SK-N-SH treated with all-trans-retinoic acid at 6 μM for 48 hours (cell line): ENCODE measurements around the gene GLYATL1.

ENCODE experiments used
- ATAC-seq: fragments of 200-7000 bp; cut with Tn5 transposase; 3 replicates; pipeline ENCODE4 v1.9.1; 2020; ENCODE audit warnings: mild to moderate bottlenecking, moderate library complexity
- ARNTL ChIP-seq: fragments of 450-650 bp; formaldehyde crosslinking; IDR thresholded peaks from 2 replicates; pipeline ENCODE4 v1.5.0; 2020; ENCODE audit warnings: low read depth, mild to moderate bottlenecking, moderate library complexity, borderline replicate concordance
- BACH2 ChIP-seq: fragments of 250-450 bp; sonication (Bioruptor Pico); IDR thresholded peaks from 2 replicates; pipeline ENCODE4 v1.9.0; 2021; ENCODE audit warnings: mild to moderate bottlenecking, borderline replicate concordance
- CSDC2 ChIP-seq: fragments of 250-450 bp; sonication (Bioruptor Pico); IDR thresholded peaks from 2 replicates; pipeline ENCODE4 v1.5.0; 2020; ENCODE audit warnings: mild to moderate bottlenecking, moderate library complexity
- ESRRG ChIP-seq: fragments of 250-450 bp; sonication (Bioruptor Pico); IDR thresholded peaks from 2 replicates; pipeline ENCODE4 v1.6.1; 2021; ENCODE audit warnings: mild to moderate bottlenecking
- ISL1 ChIP-seq: fragments of 250-450 bp; sonication (Bioruptor Pico); IDR thresholded peaks from 2 replicates; pipeline ENCODE4 v2.1.2; 2022; ENCODE audit warnings: mild to moderate bottlenecking, moderate library complexity
- OSR1 ChIP-seq: fragments of 250-450 bp; sonication (Bioruptor Pico); IDR thresholded peaks from 2 replicates; pipeline ENCODE4 v1.8.0; 2022; ENCODE audit warnings: moderate library complexity, mild to moderate bottlenecking, inconsistent platforms
- PATZ1 ChIP-seq: fragments of 250-450 bp; sonication (Bioruptor Pico); IDR thresholded peaks from 2 replicates; pipeline ENCODE4 v1.8.0; 2020; ENCODE audit warnings: mild to moderate bottlenecking, moderate library complexity, borderline replicate concordance
- PPARA ChIP-seq: fragments of 250-450 bp; sonication (Bioruptor Pico); IDR thresholded peaks from 2 replicates; pipeline ENCODE4 v1.5.0; 2020; ENCODE audit warnings: mild to moderate bottlenecking, borderline replicate concordance
- RARB ChIP-seq: fragments of 250-450 bp; sonication (Bioruptor Pico); IDR thresholded peaks from 2 replicates; pipeline ENCODE4 v1.8.0; 2021; ENCODE audit warnings: mild to moderate bottlenecking, moderate library complexity
- SNAI2 ChIP-seq: fragments of 250-450 bp; sonication (Bioruptor Pico); IDR thresholded peaks from 2 replicates; pipeline ENCODE4 v1.5.0; 2020; ENCODE audit warnings: mild to moderate bottlenecking, moderate library complexity
- TCF4 ChIP-seq: fragments of 250-450 bp; sonication (Bioruptor Pico); IDR thresholded peaks from 2 replicates; pipeline ENCODE4 v1.8.0; 2021; ENCODE audit warnings: mild to moderate bottlenecking, moderate library complexity, borderline replicate concordance
- TOX ChIP-seq: fragments of 250-450 bp; sonication (Bioruptor Pico); IDR thresholded peaks from 2 replicates; pipeline ENCODE4 v1.8.0; 2021; ENCODE audit warnings: mild to moderate bottlenecking, moderate library complexity, borderline replicate concordance
- TSHZ2 ChIP-seq: fragments of 250-450 bp; sonication (Bioruptor Pico); IDR thresholded peaks from 2 replicates; pipeline ENCODE4 v1.5.0; 2020; ENCODE audit warnings: mild to moderate bottlenecking, moderate library complexity
- ZC3H10 ChIP-seq: fragments of 250-450 bp; sonication (Bioruptor Pico); IDR thresholded peaks from 2 replicates; pipeline ENCODE4 v1.5.1; 2021; ENCODE audit warnings: mild to moderate bottlenecking, moderate library complexity
- ZFP3 ChIP-seq: fragments of 250-450 bp; sonication (Bioruptor Pico); IDR thresholded peaks from 2 replicates; pipeline ENCODE4 v1.5.0; 2020; ENCODE audit warnings: mild to moderate bottlenecking, moderate library complexity
- ZFP30 ChIP-seq: fragments of 450-650 bp; formaldehyde crosslinking; IDR thresholded peaks from 2 replicates; pipeline ENCODE4 v1.5.0; 2022; ENCODE audit warnings: mild to moderate bottlenecking, moderate library complexity
- ZNF565 ChIP-seq: fragments of 450-650 bp; formaldehyde crosslinking; conservative IDR thresholded peaks from 2 replicates; pipeline ENCODE4 v1.5.0; 2020; ENCODE audit warnings: low read depth, mild to moderate bottlenecking, moderate library complexity
- ZNF70 ChIP-seq: fragments of 450-650 bp; formaldehyde crosslinking; IDR thresholded peaks from 2 replicates; pipeline ENCODE4 v1.5.0; 2020; ENCODE audit warnings: mild to moderate bottlenecking, moderate library complexity
- ZNF8 ChIP-seq: fragments of 450-650 bp; formaldehyde crosslinking; IDR thresholded peaks from 2 replicates; pipeline ENCODE4 v1.5.0; 2020; ENCODE audit warnings: mild to moderate bottlenecking, moderate library complexity
- TF ChIP-seq, protein P1 (sequence below): fragments of 250-450 bp; sonication (Bioruptor Pico); IDR thresholded peaks from 2 replicates; pipeline ENCODE4 v1.8.0; 2021; ENCODE audit warnings: low read depth, mild to moderate bottlenecking, moderate library complexity, borderline replicate concordance
- TF ChIP-seq, protein P2 (sequence below): fragments of 250-450 bp; sonication (Bioruptor Pico); IDR thresholded peaks from 2 replicates; pipeline ENCODE4 v1.5.1; 2020; ENCODE audit warnings: low read depth, mild to moderate bottlenecking, moderate library complexity

The GLYATL1 gene

DNA sequence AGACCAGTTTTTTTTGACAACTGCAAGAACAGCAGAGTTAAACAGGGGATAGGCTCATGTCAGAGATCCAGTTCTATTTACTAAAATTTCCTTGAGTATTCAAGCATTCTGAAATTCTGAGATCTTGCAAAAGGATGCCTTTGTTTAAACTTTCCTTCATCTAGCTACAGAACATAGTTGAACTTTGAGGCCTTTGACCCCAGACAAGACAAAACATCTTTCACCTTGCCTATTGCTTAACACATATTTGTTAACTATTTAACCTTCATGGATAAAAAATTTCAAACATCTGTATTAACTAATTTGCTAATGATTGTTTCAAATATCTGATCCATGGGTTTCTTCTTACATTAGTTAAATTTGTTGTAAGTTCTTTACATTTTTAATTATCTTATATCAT lies 38.2 kb downstream of the GLYATL1 start:
- no peak for ATAC-seq
- no peak for TF ChIP-seq OSR1 (CRISPR knock-in tag)
- TF ChIP-seq TCF4 (CRISPR knock-in tag) = no peak
- TF ChIP-seq ZFP3 (CRISPR knock-in tag) = no peak
- TF ChIP-seq BACH2 = no peak
- no peak for TF ChIP-seq ZNF8 (CRISPR knock-in tag)
- TF ChIP-seq ARNTL (CRISPR knock-in tag) = no peak
- no peak for TF ChIP-seq ZC3H10 (CRISPR knock-in tag)
- TF ChIP-seq ZFP30 (CRISPR knock-in tag) = no peak
- no peak for TF ChIP-seq TOX (CRISPR knock-in tag)
- TF ChIP-seq, protein P1, sequence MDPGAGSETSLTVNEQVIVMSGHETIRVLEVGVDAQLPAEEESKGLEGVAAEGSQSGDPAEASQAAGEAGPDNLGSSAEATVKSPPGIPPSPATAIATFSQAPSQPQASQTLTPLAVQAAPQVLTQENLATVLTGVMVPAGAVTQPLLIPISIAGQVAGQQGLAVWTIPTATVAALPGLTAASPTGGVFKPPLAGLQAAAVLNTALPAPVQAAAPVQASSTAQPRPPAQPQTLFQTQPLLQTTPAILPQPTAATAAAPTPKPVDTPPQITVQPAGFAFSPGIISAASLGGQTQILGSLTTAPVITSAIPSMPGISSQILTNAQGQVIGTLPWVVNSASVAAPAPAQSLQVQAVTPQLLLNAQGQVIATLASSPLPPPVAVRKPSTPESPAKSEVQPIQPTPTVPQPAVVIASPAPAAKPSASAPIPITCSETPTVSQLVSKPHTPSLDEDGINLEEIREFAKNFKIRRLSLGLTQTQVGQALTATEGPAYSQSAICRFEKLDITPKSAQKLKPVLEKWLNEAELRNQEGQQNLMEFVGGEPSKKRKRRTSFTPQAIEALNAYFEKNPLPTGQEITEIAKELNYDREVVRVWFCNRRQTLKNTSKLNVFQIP (CRISPR knock-in tag) = no peak
- TF ChIP-seq PPARA (CRISPR knock-in tag) = no peak
- TF ChIP-seq RARB (CRISPR knock-in tag) = no peak
- no peak for TF ChIP-seq CSDC2
- TF ChIP-seq ZNF70 (CRISPR knock-in tag) = no peak
- TF ChIP-seq SNAI2 (CRISPR knock-in tag) = no peak
- TF ChIP-seq ISL1 = no peak
- TF ChIP-seq PATZ1 = no peak
- TF ChIP-seq ESRRG (CRISPR knock-in tag) = no peak
- TF ChIP-seq, all 23 proteins: peak for 0

GRCh38 chr11:58979222-58979621 lies 39.9 kb downstream of the GLYATL1 start:
- no peak for ATAC-seq
- TF ChIP-seq, protein P1 (CRISPR knock-in tag) = no peak
- no peak for TF ChIP-seq PATZ1
- no peak for TF ChIP-seq TCF4 (CRISPR knock-in tag)
- no peak for TF ChIP-seq ARNTL (CRISPR knock-in tag)
- TF ChIP-seq OSR1 (CRISPR knock-in tag) = no peak
- TF ChIP-seq ZC3H10 (CRISPR knock-in tag) = no peak
- no peak for TF ChIP-seq TSHZ2 (CRISPR knock-in tag)
- no peak for TF ChIP-seq ZFP30 (CRISPR knock-in tag)
- TF ChIP-seq, all 23 proteins: peak for 0

- no peak for ATAC-seq
- TF ChIP-seq ZNF8 (CRISPR knock-in tag) (no peak), TSHZ2 (CRISPR knock-in tag) (no peak), ZFP30 (CRISPR knock-in tag) (no peak), ZNF70 (CRISPR knock-in tag) (no peak), RARB (CRISPR knock-in tag) (no peak), ZC3H10 (CRISPR knock-in tag) (no peak), CSDC2 (no peak), ZNF565 (no peak), SNAI2 (CRISPR knock-in tag) (no peak), TOX (CRISPR knock-in tag) (no peak), OSR1 (CRISPR knock-in tag) (no peak), BACH2 (no peak), ISL1 (no peak), PPARA (CRISPR knock-in tag) (no peak)
- TF ChIP-seq, protein P2, sequence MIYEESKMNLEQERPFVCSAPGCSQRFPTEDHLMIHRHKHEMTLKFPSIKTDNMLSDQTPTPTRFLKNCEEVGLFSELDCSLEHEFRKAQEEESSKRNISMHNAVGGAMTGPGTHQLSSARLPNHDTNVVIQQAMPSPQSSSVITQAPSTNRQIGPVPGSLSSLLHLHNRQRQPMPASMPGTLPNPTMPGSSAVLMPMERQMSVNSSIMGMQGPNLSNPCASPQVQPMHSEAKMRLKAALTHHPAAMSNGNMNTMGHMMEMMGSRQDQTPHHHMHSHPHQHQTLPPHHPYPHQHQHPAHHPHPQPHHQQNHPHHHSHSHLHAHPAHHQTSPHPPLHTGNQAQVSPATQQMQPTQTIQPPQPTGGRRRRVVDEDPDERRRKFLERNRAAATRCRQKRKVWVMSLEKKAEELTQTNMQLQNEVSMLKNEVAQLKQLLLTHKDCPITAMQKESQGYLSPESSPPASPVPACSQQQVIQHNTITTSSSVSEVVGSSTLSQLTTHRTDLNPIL (CRISPR knock-in tag) = no peak
Observed at GRCh38 chr11:58980159-58980843, 41.0 kb downstream of the GLYATL1 start.
